Smooth muscle cell of bladder (primary cell): ENCODE data around the gene ARID1B. TPM values are rescaled to one million over a fixed set of nuclear protein-coding genes. Genes with fewer than 3 reads are reported as not detected.

Experiments used
- total RNA-seq: library from RNA; depleted of rRNA; stranded (reverse); fragments of >200 nt; gene quantifications from 2 replicates; pipeline ENCODE4 v1.2.3, GENCODE V29; 2014

ARID1B gene
- 26.0 and 28.7 TPM in 2 replicates for total RNA-seq

GRCh38 chr6:156776840-156777576, at the start of gene ARID1B:
ARID1B (plus strand) TSS chr6:156777378; CDS start chr6:156777681, 303 bp downstream.

